GM23338 (cell line): ENCODE data around the gene CEP131.

Experiments
- CTCF ChIP-seq, 2 experiments: fragments of 200-600 bp in 1 of 2; sonication (generic) in 1 of 2; conservative IDR thresholded peaks; 2 replicates each; pipeline versions ENCODE4 v1.5.1 to v1.6.1; 2016 to 2017; ENCODE audit warnings: antibody characterized with exemption in 2 of 2, low read depth in 2 of 2, mild to moderate bottlenecking in 2 of 2, moderate library complexity in 1 of 2
- EZH2 ChIP-seq: fragments of 200-600 bp; sonication (generic); IDR thresholded peaks from one replicate; pipeline ENCODE4 v1.8.0; 2017; ENCODE audit warnings: antibody characterized with exemption, mild to moderate bottlenecking, low read depth; ENCODE audit not compliant: unreplicated experiment
- EZH2phosphoT487 ChIP-seq: fragments of 200-600 bp; sonication (generic); IDR thresholded peaks from one replicate; pipeline ENCODE4 v1.8.1; 2018; ENCODE audit warnings: antibody characterized with exemption; ENCODE audit not compliant: unreplicated experiment
- POLR2AphosphoS5 ChIP-seq: IDR thresholded peaks from 2 replicates; pipeline ENCODE4 v1.6.1; 2016; ENCODE audit warnings: antibody characterized with exemption, low read depth
- ZNF114 ChIP-seq: fragments of 250-450 bp; sonication (Bioruptor Pico); IDR thresholded peaks from 2 replicates; pipeline ENCODE4 v1.5.0; 2020; ENCODE audit warnings: mild to moderate bottlenecking, moderate library complexity
- TF ChIP-seq, protein P1 (sequence below): IDR thresholded peaks from 2 replicates; pipeline ENCODE4 v1.6.1; 2016; ENCODE audit warnings: antibody characterized with exemption
- TF ChIP-seq, protein P2 (sequence below): IDR thresholded peaks from one replicate; pipeline ENCODE4 v1.6.1; 2018; ENCODE audit warnings: antibody characterized with exemption; ENCODE audit not compliant: unreplicated experiment

GRCh38 chr17:81263371-81264181 is 40.8 kb upstream of the CEP131 start:
- TF ChIP-seq CTCF (conservative IDR thresholded peaks at IDR 0.05; ENCODE audit: low read depth in 2 of 2) = peak in 1 of 2 experiments; percentile 12; a peak in 1 of 4 replicates
- no peak for TF ChIP-seq EZH2
- no peak for TF ChIP-seq ZNF114 (CRISPR knock-in tag)
- TF ChIP-seq POLR2AphosphoS5 = no peak
- TF ChIP-seq, protein P1, sequence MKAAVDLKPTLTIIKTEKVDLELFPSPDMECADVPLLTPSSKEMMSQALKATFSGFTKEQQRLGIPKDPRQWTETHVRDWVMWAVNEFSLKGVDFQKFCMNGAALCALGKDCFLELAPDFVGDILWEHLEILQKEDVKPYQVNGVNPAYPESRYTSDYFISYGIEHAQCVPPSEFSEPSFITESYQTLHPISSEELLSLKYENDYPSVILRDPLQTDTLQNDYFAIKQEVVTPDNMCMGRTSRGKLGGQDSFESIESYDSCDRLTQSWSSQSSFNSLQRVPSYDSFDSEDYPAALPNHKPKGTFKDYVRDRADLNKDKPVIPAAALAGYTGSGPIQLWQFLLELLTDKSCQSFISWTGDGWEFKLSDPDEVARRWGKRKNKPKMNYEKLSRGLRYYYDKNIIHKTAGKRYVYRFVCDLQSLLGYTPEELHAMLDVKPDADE = no peak
- TF ChIP-seq EZH2phosphoT487 = no peak
- TF ChIP-seq, protein P2, sequence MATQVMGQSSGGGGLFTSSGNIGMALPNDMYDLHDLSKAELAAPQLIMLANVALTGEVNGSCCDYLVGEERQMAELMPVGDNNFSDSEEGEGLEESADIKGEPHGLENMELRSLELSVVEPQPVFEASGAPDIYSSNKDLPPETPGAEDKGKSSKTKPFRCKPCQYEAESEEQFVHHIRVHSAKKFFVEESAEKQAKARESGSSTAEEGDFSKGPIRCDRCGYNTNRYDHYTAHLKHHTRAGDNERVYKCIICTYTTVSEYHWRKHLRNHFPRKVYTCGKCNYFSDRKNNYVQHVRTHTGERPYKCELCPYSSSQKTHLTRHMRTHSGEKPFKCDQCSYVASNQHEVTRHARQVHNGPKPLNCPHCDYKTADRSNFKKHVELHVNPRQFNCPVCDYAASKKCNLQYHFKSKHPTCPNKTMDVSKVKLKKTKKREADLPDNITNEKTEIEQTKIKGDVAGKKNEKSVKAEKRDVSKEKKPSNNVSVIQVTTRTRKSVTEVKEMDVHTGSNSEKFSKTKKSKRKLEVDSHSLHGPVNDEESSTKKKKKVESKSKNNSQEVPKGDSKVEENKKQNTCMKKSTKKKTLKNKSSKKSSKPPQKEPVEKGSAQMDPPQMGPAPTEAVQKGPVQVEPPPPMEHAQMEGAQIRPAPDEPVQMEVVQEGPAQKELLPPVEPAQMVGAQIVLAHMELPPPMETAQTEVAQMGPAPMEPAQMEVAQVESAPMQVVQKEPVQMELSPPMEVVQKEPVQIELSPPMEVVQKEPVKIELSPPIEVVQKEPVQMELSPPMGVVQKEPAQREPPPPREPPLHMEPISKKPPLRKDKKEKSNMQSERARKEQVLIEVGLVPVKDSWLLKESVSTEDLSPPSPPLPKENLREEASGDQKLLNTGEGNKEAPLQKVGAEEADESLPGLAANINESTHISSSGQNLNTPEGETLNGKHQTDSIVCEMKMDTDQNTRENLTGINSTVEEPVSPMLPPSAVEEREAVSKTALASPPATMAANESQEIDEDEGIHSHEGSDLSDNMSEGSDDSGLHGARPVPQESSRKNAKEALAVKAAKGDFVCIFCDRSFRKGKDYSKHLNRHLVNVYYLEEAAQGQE = no peak
